Measurements from ENCODE around the gene VWA5B2. TPM values are rescaled to one million over a fixed set of nuclear protein-coding genes. Genes with fewer than 3 reads are reported as not detected.

Gene VWA5B2
- total and polyA plus RNA-seq, 2 of the 13 experiments (the other 11 are each of a cell fraction or from before 2014, with no cell fraction given) = 0.03 to 0.04 TPM

GRCh38 chr3:184249412-184250166, 20.2 kb downstream of the VWA5B2 start, which contains the start of gene EEF1AKMT4 (continued):
- TF ChIP-seq EP300 (IDR thresholded peaks at IDR 0.05; ENCODE audit: low read depth in 2 of 2, low read length in 2 of 2) (no peak), EP300 (CRISPR knock-in tag; IDR thresholded peaks at IDR 0.05; ENCODE audit: borderline replicate concordance) (no peak), AKNA (CRISPR knock-in tag; IDR thresholded peaks at IDR 0.05; ENCODE audit: borderline replicate concordance) (peak; percentile 48; the same call in 1 of the 2 replicates), SPEN (CRISPR knock-in tag; IDR thresholded peaks at IDR 0.05; ENCODE audit: low read depth) (peak; percentile 40), DNMT3B (CRISPR knock-in tag; conservative IDR thresholded peaks at IDR 0.05) (no peak), ZNF768 (CRISPR knock-in tag; IDR thresholded peaks at IDR 0.05) (no peak), ZFP36 (IDR thresholded peaks at IDR 0.05; ENCODE audit: borderline replicate concordance, low read depth, low read length, partially characterized antibody) (no peak), MEF2D (CRISPR knock-in tag; IDR thresholded peaks at IDR 0.05) (no peak; the same call in 1 of the 2 replicates), HOXA9 (CRISPR knock-in tag; IDR thresholded peaks at IDR 0.05; ENCODE audit: borderline replicate concordance) (no peak), GZF1 (CRISPR knock-in tag; IDR thresholded peaks at IDR 0.05) (no peak), DZIP1 (CRISPR knock-in tag; IDR thresholded peaks at IDR 0.05) (no peak), FOXP4 (CRISPR knock-in tag; IDR thresholded peaks at IDR 0.05) (no peak; the same call in 1 of the 2 replicates), ZNF3 (CRISPR knock-in tag; IDR thresholded peaks at IDR 0.05) (no peak), HMG20A (CRISPR knock-in tag; IDR thresholded peaks at IDR 0.05; ENCODE audit: borderline replicate concordance) (no peak; the same call in 1 of the 2 replicates), JUN (CRISPR knock-in tag; IDR thresholded peaks at IDR 0.05) (no peak), HMGXB4 (CRISPR knock-in tag; IDR thresholded peaks at IDR 0.05; ENCODE audit: borderline replicate concordance in 1 of 2, low read depth in 1 of 2) (peak; percentile 91 to 94), ZSCAN22 (CRISPR knock-in tag; IDR thresholded peaks at IDR 0.05) (no peak)

All from HepG2 (cell line).